ENCODE results near the gene CCDC51. TPM values are rescaled to one million over a fixed set of nuclear protein-coding genes. Genes with fewer than 3 reads are reported as not detected.
"Not testable (repeated sequence)": the region's sequence is repeated elsewhere in the genome, so short reads cannot be mapped to it uniquely, and the experiment has no call there.

CCDC51 gene
- total RNA-seq, 1 donor from 2014 or later = 19.3 TPM

DNA sequence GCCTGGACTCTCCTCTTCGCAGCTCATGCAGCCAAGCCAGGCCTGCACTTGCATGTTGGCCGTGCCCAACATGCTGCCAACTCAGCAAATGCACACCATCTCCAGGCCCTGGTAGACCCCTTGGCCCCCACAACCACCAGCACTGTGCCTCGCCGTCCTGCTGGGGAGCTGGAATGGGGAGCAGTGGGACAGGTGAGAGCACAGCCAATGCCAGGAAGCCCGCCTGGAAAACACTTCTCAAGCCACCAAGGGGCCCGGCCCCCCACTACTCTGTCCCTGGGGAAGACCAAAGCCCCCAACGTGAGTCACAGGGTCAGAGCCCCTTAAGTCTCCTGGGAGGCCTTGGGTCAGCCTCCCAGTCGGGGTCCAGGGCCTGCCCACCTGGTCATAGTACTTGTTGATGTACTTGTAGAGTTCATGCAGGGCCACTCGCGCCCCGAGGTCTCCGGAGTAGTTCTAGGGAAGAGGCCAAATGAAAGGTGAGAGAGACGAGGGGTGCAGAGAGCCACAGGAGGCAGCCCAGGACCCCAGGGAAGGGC is 34.5 kb downstream of the CCDC51 start:
- peaks cover 29 to 34% of the 10 kb centered on the region in 2 donors for H3K4me1 ChIP-seq
- H3K9me3 ChIP-seq = no peaks in the 10 kb centered on the region
- peak overlapping the region; percentile 89 to 91 for H3K27ac ChIP-seq
- no peak overlapping the region for H3K4me3 ChIP-seq
- peak in 1 of 2 donors; percentile 60 for DNase-seq (ENCODE audit: low spot score in 2 of 2)
- no peak for TF ChIP-seq CTCF (IDR thresholded peaks at IDR 0.05)
- H3K36me3 ChIP-seq = peaks cover 47 to 67% of the 10 kb centered on the region in 2 donors
- no peaks in the 10 kb centered on the region for H3K27me3 ChIP-seq
- intact Hi-C loops (cut with DNase I) = no loop called here

DNA sequence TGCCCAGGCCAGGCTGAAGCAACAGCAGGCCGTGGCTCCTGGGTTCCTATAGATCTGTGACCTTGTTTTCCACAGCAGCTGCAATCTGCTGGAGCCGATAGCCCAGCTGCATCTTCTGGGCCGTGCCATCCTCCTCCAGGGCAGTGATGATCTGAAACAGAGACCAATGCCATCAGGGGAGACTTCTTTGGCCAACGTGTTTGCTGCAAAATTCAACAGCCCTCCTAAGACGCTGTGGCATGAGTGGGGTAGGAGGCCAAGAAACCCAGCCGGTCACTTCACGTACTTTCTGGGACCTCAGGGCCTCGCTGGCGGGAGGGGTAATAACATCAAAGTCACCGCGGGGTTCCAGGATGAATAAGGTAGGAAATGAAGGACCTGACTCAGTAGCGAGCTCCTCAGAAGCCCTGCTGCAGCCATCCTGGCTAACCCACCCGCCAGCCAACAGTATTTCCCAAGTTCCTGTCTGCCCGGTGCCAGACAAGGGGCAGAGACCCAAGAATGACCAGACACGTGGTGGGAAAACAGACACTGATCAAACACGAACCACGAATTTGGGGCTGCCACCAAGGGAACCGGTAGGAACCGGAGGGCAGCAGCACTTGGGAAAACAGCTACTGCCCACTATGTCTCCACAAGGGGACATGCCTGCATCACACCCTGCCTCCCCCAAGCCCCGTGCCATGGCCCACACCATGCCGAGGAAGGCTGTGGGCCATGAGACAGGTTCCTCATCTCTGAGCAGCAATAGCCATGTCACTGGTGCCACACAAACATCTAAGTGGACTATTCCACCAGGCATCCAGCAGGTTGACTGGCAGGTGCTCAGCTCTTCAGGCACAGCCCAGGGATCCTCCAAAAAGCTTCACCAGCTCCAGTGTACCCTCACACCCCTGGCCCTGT is 35.2 kb downstream of the CCDC51 start:
- peak in 1 of 2 donors; percentile 85 for DNase-seq (ENCODE audit: low spot score in 2 of 2)
- Histone ChIP-seq H3K27ac (peak overlapping the region; percentile 89 to 91), H3K9me3 (no peaks in the 10 kb centered on the region), H3K27me3 (no peaks in the 10 kb centered on the region), H3K4me1 (peaks cover 29 to 34% of the 10 kb centered on the region in 2 donors), H3K36me3 (peaks cover 40 to 60% of the 10 kb centered on the region in 2 donors), H3K4me3 (no peak overlapping the region)
- intact Hi-C loops (cut with DNase I) = loop anchor here (5.0 kb wide), 1 partner anchor 98 kb away; the partner anchor contains the start of gene SHISA5
- no peak for TF ChIP-seq CTCF (IDR thresholded peaks at IDR 0.05)

GRCh38 chr3:48403533-48404439 is 36.1 kb downstream of the CCDC51 start:
- intact Hi-C loops (cut with DNase I) = loop anchor here (5.0 kb wide), 1 partner anchor 99 kb away; the partner anchor contains the start of gene SHISA5
- TF ChIP-seq CTCF (IDR thresholded peaks at IDR 0.05) = no peak
- H3K4me3 ChIP-seq = no peak overlapping the region
- no peaks in the 10 kb centered on the region for H3K9me3 ChIP-seq
- peaks cover 31 to 51% of the 10 kb centered on the region in 2 donors for H3K36me3 ChIP-seq
- peaks cover 29 to 34% of the 10 kb centered on the region in 2 donors for H3K4me1 ChIP-seq
- peak overlapping the region; percentile 89 to 91 for H3K27ac ChIP-seq
- no peaks in the 10 kb centered on the region for H3K27me3 ChIP-seq
- peak in 1 of 2 donors; percentile 61 for DNase-seq (ENCODE audit: low spot score in 2 of 2)

DNA sequence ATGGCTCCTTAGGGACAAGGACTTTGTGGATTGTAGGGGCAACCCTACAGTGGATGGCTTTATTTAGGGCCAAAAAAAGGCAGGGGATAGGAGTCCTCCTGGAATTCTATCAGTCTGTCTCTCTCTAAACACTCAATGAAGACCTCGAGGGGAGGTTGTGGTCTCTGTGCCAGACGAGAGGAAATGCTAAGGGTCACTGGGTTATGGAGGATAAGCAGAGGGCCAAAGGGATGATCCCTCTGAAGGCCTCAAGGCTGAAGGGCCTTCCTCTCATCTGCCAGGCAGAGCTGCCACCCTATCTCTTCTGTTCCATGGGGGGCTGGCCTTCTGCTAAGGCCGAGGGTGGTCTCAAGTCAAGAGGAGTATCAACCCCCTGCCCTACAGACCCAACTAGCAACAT is 37.0 kb downstream of the CCDC51 start:
- Histone ChIP-seq H3K27me3 (no peaks in the 10 kb centered on the region), H3K4me3 (no peak overlapping the region), H3K27ac (peak overlapping the region; percentile 89 to 91), H3K36me3 (peaks cover 23 to 42% of the 10 kb centered on the region in 2 donors), H3K9me3 (no peaks in the 10 kb centered on the region), H3K4me1 (peaks cover 29 to 34% of the 10 kb centered on the region in 2 donors)
- no peak for TF ChIP-seq CTCF (IDR thresholded peaks at IDR 0.05)
- intact Hi-C loops (cut with DNase I) = loop anchor here (1.0 to 5.0 kb wide), 2 partner anchors 26 to 99 kb away; partner anchors contain the start of gene SHISA5
- DNase-seq (ENCODE audit: low spot score in 2 of 2) = peak in 1 of 2 donors; percentile 59

DNA sequence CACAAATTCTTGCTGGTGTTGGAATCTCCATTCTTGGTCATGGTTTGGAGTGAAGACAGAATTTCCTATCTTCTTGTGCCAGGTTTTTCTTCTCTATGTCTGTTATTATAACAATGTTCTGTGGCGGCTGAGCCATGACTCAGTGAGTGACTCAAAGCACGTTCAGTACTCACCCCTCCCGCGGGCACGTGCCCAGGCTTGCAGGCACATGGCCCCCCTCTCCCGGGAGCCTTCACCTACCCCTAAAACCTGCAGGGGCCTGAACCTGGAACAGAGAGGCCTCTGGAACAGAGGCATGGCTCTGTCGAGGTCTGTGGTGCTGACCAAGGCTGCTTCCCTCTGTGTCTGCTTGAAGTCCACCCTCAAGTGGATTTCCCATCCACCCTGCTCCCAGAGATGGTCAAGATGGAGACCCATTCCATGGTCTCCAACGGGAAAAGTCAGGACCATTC is 37.6 kb downstream of the CCDC51 start:
- peak; percentile 92 to 97 for DNase-seq (ENCODE audit: low spot score in 2 of 2)
- no peak overlapping the region for H3K4me3 ChIP-seq
- H3K27me3 ChIP-seq = no peaks in the 10 kb centered on the region
- H3K9me3 ChIP-seq = no peaks in the 10 kb centered on the region
- intact Hi-C loops (cut with DNase I) = loop anchor here (1.0 to 5.0 kb wide), 2 partner anchors 27 to 100 kb away; partner anchors contain the start of gene SHISA5
- peaks cover 29 to 34% of the 10 kb centered on the region in 2 donors for H3K4me1 ChIP-seq
- peaks cover 19 to 36% of the 10 kb centered on the region in 2 donors for H3K36me3 ChIP-seq
- no peak for TF ChIP-seq CTCF (IDR thresholded peaks at IDR 0.05)
- H3K27ac ChIP-seq = peak overlapping the region; percentile 89 to 91

DNA sequence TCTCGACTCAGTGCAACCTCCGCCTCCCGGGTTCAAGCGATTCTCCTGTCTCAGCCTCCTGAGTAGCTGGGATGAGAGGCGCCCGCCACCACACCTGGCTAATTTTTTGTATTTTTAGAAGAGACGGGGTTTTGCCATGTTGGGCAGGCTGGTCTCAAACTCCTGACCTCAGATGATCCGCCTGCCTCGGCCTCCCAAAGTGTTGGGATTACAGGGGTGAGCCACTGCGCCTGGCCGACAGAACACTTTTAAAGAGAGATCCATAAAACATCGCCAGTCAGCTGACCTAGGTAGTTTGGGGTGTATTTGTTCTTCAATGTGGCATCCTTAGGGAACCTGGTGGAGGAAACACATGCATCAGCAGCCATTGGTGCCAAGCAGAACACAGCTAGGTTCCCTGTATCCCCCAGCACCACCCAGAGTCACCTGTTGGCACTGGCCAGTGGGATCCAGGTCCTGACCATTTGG is 38.5 kb downstream of the CCDC51 start:
- peaks cover 29 to 34% of the 10 kb centered on the region in 2 donors for H3K4me1 ChIP-seq
- peak in 1 of 2 donors; percentile 60 for DNase-seq (ENCODE audit: low spot score in 2 of 2)
- H3K27ac ChIP-seq = peak overlapping the region; percentile 80 to 89
- not testable (repeated sequence) for H3K9me3 ChIP-seq, H3K4me3 ChIP-seq, H3K27me3 ChIP-seq
- intact Hi-C loops (cut with DNase I) = loop anchor here (1.0 to 5.0 kb wide), 3 partner anchors 35 to 147 kb away; partner anchors contain the start of gene SHISA5
- H3K36me3 ChIP-seq = peaks cover 10 to 28% of the 10 kb centered on the region in 2 donors
